Prostate gland (tissue), 2 donors: ENCODE results near the gene FAM193B. TPM values are rescaled to one million over a fixed set of nuclear protein-coding genes. Genes with fewer than 3 reads are reported as not detected.

Experiments used
- DNase-seq: peaks from one replicate; pipeline ENCODE4 v3.0.0-alpha.2; 2019; ENCODE audit warnings: low spot score
- H3K27ac ChIP-seq, 2 donors: fragments of 200-600 bp; sonication (generic); 2 replicates each; pipeline ENCODE4 v1.5.1; 2017 to 2019
- H3K27me3 ChIP-seq: fragments of 200-600 bp; sonication (generic); replicated peaks from 2 replicates; pipeline ENCODE4 v1.5.1; 2019; ENCODE audit not compliant: insufficient read depth
- H3K36me3 ChIP-seq, 2 donors: fragments of 200-600 bp; sonication (generic); 1 replicate in 1 of 2; 2 replicates in 1 of 2; pipeline versions ENCODE4 v1.5.1 to v1.8.1; 2017 to 2019
- H3K4me1 ChIP-seq: fragments of 200-600 bp; sonication (generic); replicated peaks from 2 replicates; pipeline ENCODE4 v1.5.1; 2019
- H3K4me3 ChIP-seq, 2 donors: fragments of 200-600 bp; sonication (generic); 2 replicates each; pipeline ENCODE4 v1.5.1; 2017 to 2019
- H3K9me3 ChIP-seq: fragments of 200-600 bp; sonication (generic); 2 replicates; pipeline ENCODE4 v1.5.1; 2017
- CTCF ChIP-seq, 4 experiments: fragments of 200-600 bp in 2 of 4; fragments of 450-650 bp in 2 of 4; sonication (generic) in 2 of 4; IDR thresholded peaks; 1 replicate in 3 of 4; 2 replicates in 1 of 4; pipeline ENCODE4 v1.5.1; 2016 to 2019; ENCODE audit warnings: antibody characterized with exemption in 4 of 4, mild to moderate bottlenecking in 2 of 4, moderate library complexity in 2 of 4
- POLR2A ChIP-seq: fragments of 450-650 bp; IDR thresholded peaks from one replicate; pipeline ENCODE4 v1.6.1; 2016; ENCODE audit warnings: antibody characterized with exemption, mild to moderate bottlenecking
- POLR2AphosphoS5 ChIP-seq: sonication (generic); formaldehyde crosslinking; IDR thresholded peaks from one replicate; pipeline ENCODE4 v1.6.1; 2017; ENCODE audit warnings: antibody characterized with exemption
- WGBS: methylation state at CpG from one replicate; pipeline ENCODE4 v1.1.5; 2018; 5-methylcytosine and 5-hydroxymethylcytosine counted together
- intact Hi-C: fragments of 100-400 bp; cut with DNase I; formaldehyde crosslinking; loops from one replicate; pipeline ENCODE4 v1.14.2; 2022
- total RNA-seq, 2 donors: library from RNA; depleted of rRNA; stranded (reverse); fragments of >200 nt; gene quantifications; one replicate each; pipeline ENCODE4 v1.1.0, GENCODE V29; 2016

FAM193B gene
- total RNA-seq, 2 donors from 2014 or later, result 59.6 to 112 TPM

DNA sequence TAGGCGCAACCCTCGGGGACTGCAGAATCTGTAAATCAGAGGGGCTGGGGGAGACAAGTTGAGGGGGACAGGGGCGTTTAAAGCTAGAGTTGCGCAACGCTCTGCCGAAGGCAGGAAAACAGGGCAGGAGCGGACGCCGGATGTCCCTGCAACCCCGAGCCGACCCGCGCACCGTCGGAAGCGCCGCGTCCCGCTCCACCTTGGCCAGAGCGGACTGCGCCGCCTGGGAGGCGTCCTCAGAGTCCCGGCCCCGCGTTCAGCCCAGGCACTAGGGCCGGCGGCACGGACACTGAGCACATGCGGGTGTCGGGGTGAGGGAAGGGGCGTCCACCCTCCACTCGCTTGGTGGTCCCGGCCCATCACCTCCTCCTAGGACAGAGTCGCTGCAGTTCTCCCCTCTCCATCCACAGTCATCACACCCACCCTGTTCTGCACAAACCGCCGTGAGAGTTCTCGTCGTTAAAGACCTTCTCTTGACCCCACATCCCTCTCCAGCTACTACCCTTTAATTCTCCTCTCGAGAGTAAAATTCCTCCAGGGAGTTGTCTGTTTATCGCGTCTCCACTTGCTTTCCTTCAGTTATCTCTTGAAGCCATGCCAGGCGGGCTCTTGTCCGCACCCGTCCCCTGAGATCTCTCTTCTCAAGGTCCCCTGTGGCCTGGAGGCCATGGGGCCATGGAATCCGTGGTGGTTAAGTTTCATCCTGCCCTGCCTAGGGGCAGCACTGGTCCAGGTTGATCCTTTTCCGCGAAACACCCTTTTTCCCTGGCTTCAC lies 56.2 kb downstream of the FAM193B start:
- Histone ChIP-seq H3K4me1 (peaks cover 4% of the 10 kb centered on the region), H3K36me3 (no peaks in the 10 kb centered on the region), H3K27ac (peak overlapping the region; percentile 86 to 92), H3K27me3 (no peaks in the 10 kb centered on the region), H3K9me3 (no peaks in the 10 kb centered on the region), H3K4me3 (peak overlapping the region; percentile 57 to 78)
- intact Hi-C loops, result loop anchor here (2.0 kb wide), 1 partner anchor 43 kb away; no protein-coding TSS in a partner anchor
- TF ChIP-seq POLR2AphosphoS5 (no peak), CTCF (IDR thresholded peaks at IDR 0.05) (no peak), POLR2A (no peak)
- no peak for DNase-seq
- WGBS, result 17% methylated on average over 48 of the region's 48 CpGs

DNA sequence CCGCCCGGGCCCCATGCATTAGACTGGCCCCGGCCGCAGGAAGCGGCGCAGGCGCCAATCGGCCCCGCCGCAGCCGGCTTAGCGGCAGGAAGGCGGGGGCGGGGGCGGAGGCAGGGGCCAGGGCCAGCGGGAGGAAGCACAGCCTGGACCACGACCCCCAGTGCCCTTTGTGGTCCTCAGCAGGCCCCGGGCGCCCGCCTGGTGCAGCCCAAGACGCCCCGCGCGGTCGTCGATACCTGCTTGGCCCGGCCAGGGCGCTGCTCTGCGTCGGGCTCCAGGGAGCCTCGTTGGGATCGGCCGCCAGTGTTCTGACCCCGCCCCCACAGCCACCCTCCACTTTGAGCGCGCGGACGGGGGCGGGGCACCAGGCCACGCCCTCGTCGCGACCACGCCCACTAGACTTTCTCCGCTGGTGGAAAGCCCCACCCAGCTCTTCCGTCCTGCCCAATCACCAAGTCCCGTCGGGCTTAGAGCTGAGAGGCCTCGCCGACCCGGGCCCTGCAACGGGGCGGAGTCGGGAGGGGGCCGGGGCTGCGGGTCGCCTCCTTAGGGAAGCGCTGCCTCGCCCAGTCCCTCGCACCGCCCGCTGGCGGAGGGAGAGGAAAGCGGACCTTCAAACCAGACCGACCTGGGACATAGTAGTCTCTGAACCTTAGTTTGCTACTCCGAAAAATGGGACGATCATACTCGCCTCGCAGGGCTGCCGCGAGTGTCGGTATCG lies 56.9 kb downstream of the FAM193B start, which contains the start of gene PDLIM7:
PDLIM7 (minus strand) TSS at position 313 of the 721 bp plus-strand sequence. CDS start 1,092 bp downstream, outside the sequence.
- intact Hi-C loops, result loop anchor here (2.0 kb wide), 1 partner anchor 43 kb away; no protein-coding TSS in a partner anchor
- TF ChIP-seq POLR2A (peak; percentile 95), CTCF (IDR thresholded peaks at IDR 0.05) (peak in 1 of 4 experiments; percentile 5), POLR2AphosphoS5 (peak; percentile 95)
- 1% methylated on average over 58 of the region's 73 CpGs for WGBS
- peak within 1 kb of the TSS; percentile 57 to 78 for H3K4me3 ChIP-seq
- no peaks in the 10 kb centered on the region for H3K9me3 ChIP-seq
- no peaks in the 10 kb centered on the region for H3K27me3 ChIP-seq
- peak within 1 kb of the TSS; percentile 86 to 92 for H3K27ac ChIP-seq
- H3K4me1 ChIP-seq, result peaks cover 4% of the 10 kb centered on the region
- peak; percentile 95 for DNase-seq
- H3K36me3 ChIP-seq, result no peaks in the 10 kb centered on the region

- H3K27ac ChIP-seq, result peak overlapping the region; percentile 86 to 92
- WGBS, result 4% methylated on average over 29 of the region's 29 CpGs
- TF ChIP-seq POLR2A (peak; percentile 53), POLR2AphosphoS5 (no peak)
- no peaks in the 10 kb centered on the region for H3K9me3 ChIP-seq
- H3K4me1 ChIP-seq, result peaks cover 4% of the 10 kb centered on the region
- intact Hi-C loops, result no loop called here
- H3K4me3 ChIP-seq, result peak overlapping the region; percentile 57 to 78
- H3K27me3 ChIP-seq, result no peaks in the 10 kb centered on the region
- H3K36me3 ChIP-seq, result no peaks in the 10 kb centered on the region
- peak; percentile 54 for DNase-seq
These were observed 57.6 kb downstream of the FAM193B start for GRCh38 chr5:177496727-177497291.

DNA sequence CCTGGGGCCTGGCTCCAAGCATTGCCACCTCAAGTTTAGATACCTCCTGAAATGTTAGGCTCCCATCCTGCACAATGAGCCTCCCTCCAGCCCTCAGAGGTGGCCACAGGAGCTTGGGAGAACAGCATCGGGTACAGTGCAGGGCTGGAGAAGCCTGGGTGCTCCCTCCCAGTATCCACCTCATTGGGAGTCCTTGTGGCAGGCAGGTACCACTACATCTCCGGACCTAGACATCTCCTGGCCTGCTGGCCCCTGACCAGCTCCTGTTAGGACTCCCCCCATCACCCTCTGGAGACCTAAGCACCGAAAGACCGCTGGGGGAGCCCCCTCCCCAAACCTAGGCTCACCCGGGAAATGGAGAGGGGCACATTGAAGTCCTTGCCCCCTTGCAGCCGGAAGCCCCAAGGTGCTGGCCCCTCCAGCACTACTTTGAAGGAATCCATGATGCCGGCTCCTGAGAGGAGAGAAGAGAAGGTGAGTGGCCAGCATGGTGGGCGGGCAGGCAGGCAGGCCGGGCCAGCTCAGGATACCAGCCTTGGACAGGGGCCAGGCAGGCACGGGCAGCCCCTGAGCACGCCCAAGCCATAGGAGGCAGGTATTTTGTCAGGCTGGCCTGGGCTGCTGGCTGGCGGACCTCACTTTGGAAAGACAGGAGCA lies 58.2 kb downstream of the FAM193B start:
- H3K4me3 ChIP-seq, result peak overlapping the region; percentile 57 to 78
- WGBS, result 17% methylated on average over 11 of the region's 12 CpGs
- H3K36me3 ChIP-seq, result no peaks in the 10 kb centered on the region
- H3K4me1 ChIP-seq, result peaks cover 4% of the 10 kb centered on the region
- no peaks in the 10 kb centered on the region for H3K9me3 ChIP-seq
- intact Hi-C loops, result no loop called here
- peak overlapping the region; percentile 86 to 92 for H3K27ac ChIP-seq
- DNase-seq, result no peak
- TF ChIP-seq CTCF (IDR thresholded peaks at IDR 0.05) (peak in 1 of 4 experiments; percentile 36), POLR2A (no peak), POLR2AphosphoS5 (no peak)
- no peaks in the 10 kb centered on the region for H3K27me3 ChIP-seq
